ENCODE measurements around the gene RMC1.

DNA sequence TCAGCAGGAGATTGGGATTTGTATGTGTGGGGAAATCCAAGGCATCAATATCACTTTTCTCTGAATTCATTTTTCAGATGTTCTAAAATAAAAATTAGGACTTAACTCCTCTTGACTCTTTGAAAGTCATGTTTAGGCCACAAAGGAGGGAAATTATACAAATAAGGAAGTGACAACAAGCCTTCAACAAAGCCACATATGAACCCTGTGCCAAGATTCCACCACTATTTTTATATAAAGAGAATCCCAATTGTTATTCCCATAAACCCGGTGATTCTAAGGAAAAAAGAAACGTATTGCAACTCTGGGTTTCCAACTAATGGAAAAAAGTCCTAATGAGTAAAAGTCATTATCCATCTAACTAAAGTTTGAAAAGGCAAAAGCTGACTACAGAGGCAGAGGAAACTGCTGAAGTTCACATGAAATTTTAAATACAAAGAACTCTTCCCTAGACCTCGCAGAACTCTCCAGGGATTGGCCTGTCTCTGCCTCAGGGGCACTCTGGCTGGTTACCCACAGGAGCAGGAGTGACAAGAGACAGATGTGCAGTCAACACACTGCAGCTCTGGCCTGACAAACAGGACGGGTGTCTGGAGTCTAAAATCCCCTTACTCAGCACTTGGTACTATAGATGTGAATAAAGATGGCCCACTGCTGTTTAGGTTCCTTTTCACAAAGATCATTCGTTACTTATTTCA, 71.4 kb downstream of the RMC1 start:
- TF ChIP-seq, protein P1, sequence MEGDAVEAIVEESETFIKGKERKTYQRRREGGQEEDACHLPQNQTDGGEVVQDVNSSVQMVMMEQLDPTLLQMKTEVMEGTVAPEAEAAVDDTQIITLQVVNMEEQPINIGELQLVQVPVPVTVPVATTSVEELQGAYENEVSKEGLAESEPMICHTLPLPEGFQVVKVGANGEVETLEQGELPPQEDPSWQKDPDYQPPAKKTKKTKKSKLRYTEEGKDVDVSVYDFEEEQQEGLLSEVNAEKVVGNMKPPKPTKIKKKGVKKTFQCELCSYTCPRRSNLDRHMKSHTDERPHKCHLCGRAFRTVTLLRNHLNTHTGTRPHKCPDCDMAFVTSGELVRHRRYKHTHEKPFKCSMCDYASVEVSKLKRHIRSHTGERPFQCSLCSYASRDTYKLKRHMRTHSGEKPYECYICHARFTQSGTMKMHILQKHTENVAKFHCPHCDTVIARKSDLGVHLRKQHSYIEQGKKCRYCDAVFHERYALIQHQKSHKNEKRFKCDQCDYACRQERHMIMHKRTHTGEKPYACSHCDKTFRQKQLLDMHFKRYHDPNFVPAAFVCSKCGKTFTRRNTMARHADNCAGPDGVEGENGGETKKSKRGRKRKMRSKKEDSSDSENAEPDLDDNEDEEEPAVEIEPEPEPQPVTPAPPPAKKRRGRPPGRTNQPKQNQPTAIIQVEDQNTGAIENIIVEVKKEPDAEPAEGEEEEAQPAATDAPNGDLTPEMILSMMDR (conservative IDR thresholded peaks at IDR 0.05; ENCODE audit: low read depth, low read length), result no peak
- TF ChIP-seq EZH2 (IDR thresholded peaks at IDR 0.05; ENCODE audit: borderline replicate concordance, low read depth, low read length, poor library complexity, severe bottlenecking), result no peak
